Epithelial cell of umbilical artery (primary cell): ENCODE measurements around the gene SERPINF2. TPM values are rescaled to one million over a fixed set of nuclear protein-coding genes. Genes with fewer than 3 reads are reported as not detected.

Source experiments
- total RNA-seq: library from RNA; depleted of rRNA; stranded (reverse); fragments of >200 nt; gene quantifications from 2 replicates; pipeline ENCODE4 v1.2.3, GENCODE V29; 2014

Gene SERPINF2
- total RNA-seq, result not detected in 2 replicates

GRCh38 chr17:1742371-1743087, at the start of gene SERPINF2:
Gene SERPINF2 (plus strand): TSS chr17:1742871. CDS start chr17:1744996, 2,125 bp downstream.

GRCh38 chr17:1709971-1710806, 32.5 kb upstream of the SERPINF2 start, which contains the start of gene TLCD2:
Gene TLCD2 (minus strand): TSS chr17:1710377. CDS start chr17:1710242, 135 bp downstream.

GRCh38 chr17:1724351-1724868, 18.3 kb upstream of the SERPINF2 start, which contains the start of gene WDR81:
Gene WDR81 (plus strand): TSS chr17:1724704. CDS start chr17:1724960, 256 bp downstream.

Other genes starting within 250 kb of the SERPINF2 start
- 42.2 and 45.6 TPM in 2 replicates for gene INPP5K, start 226.3 kb upstream of the SERPINF2 start, total RNA-seq
- 18.8 and 21.7 TPM in 2 replicates for gene PITPNA, start 180.1 kb upstream of the SERPINF2 start, total RNA-seq
- gene SLC43A2, start 114.0 kb upstream of the SERPINF2 start, total RNA-seq, result 12.9 and 13.0 TPM in 2 replicates
- gene SCARF1, start 97.1 kb upstream of the SERPINF2 start, total RNA-seq, result 107 and 115 TPM in 2 replicates
- gene RILP, start 93.0 kb upstream of the SERPINF2 start, total RNA-seq, result 10.1 and 34.0 TPM in 2 replicates
- gene PRPF8, start 58.0 kb upstream of the SERPINF2 start, total RNA-seq, result 69.9 and 81.9 TPM in 2 replicates
- 0.91 and 0.97 TPM in 2 replicates for gene TLCD2, start 32.5 kb upstream of the SERPINF2 start, total RNA-seq
- gene WDR81, start 18.2 kb upstream of the SERPINF2 start, total RNA-seq, result 10.7 and 12.6 TPM in 2 replicates
- 2.3 and 7.1 TPM in 2 replicates for gene SERPINF1, start 19.2 kb downstream of the SERPINF2 start, total RNA-seq
- gene SMYD4, start 87.0 kb downstream of the SERPINF2 start, total RNA-seq, result 5.2 and 10.0 TPM in 2 replicates
- 30.5 and 33.3 TPM in 2 replicates for gene RPA1, start 87.1 kb downstream of the SERPINF2 start, total RNA-seq